Natural killer cell treated with Interleukin-12 subunit alpha and Interleukin-12 subunit beta and Interleukin-15 and Interleukin-18, amount 100 ng/mL, for 72 hours (primary cell): Measurements from ENCODE around the gene C3orf49. TPM values are rescaled to one million over a fixed set of nuclear protein-coding genes. Genes with fewer than 3 reads are reported as not detected.

Experiments used
- ATAC-seq, 2 donors: fragments of 150-1000 bp; cut with Tn5 transposase in 1 of 2; sonication (Bioruptor Pico), chemical (Tn5 transposase) in 1 of 2; 2 replicates each; pipeline ENCODE4 v1.10.0; 2021
- DNase-seq: peaks from one replicate; pipeline ENCODE4 v3.0.0; 2022; ENCODE audit warnings: low spot score
- H3K27ac Mint-ChIP-seq, 2 donors: 1 replicate in 1 of 2; 2 replicates in 1 of 2; pipeline ENCODE4 v1.8.0; 2022; ENCODE audit warnings: mixed read lengths in 2 of 2, mild to moderate bottlenecking in 1 of 2, moderate library complexity in 1 of 2
- H3K27me3 Mint-ChIP-seq, 2 donors: 1 replicate in 1 of 2; 2 replicates in 1 of 2; pipeline ENCODE4 v1.8.0; 2022; ENCODE audit warnings: mixed read lengths in 2 of 2
- H3K36me3 Mint-ChIP-seq: one replicate; pipeline ENCODE4 v1.8.0; 2022; ENCODE audit warnings: mixed read lengths
- H3K4me1 Mint-ChIP-seq, 2 donors: 1 replicate in 1 of 2; 2 replicates in 1 of 2; pipeline ENCODE4 v1.8.0; 2022; ENCODE audit warnings: low read depth in 2 of 2, mixed read lengths in 2 of 2, mild to moderate bottlenecking in 1 of 2
- H3K4me3 Mint-ChIP-seq: one replicate; pipeline ENCODE4 v1.8.0; 2022; ENCODE audit warnings: mixed read lengths
- H3K9me3 Mint-ChIP-seq: 2 replicates; pipeline ENCODE4 v1.8.0; 2022; ENCODE audit warnings: mixed read lengths
- total RNA-seq, 2 donors: library from RNA; stranded (reverse); gene quantifications; one replicate each; pipeline ENCODE4 v1.2.3, GENCODE V29; 2022

Gene C3orf49
- total RNA-seq, 2 donors from 2014 or later: not detected

DNA sequence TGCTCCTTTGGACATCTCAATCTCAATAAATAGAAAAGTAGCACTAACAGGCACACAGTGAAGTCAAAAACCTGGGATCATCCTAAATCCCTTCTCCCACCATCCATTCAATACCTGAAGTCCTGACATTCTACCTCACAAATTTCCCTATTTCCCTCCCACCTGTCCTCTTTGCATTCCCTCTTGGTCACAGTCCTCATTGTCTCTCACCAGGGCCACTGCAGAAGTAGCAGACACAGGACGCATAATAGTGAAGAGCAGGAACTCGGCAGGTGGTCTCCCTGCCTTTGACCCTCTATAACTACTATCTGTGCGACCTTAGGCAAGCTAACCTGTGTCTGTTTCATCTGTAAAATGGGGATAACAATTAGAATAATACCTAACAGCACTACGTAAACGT is 42.2 kb downstream of the C3orf49 start:
- Mint-ChIP-seq H3K9me3 (no peaks in the 10 kb centered on the region), H3K27ac (no peak overlapping the region), H3K36me3 (peaks cover 10% of the 10 kb centered on the region), H3K4me1 (peaks cover 29 to 38% of the 10 kb centered on the region in 2 donors), H3K4me3 (no peak overlapping the region), H3K27me3 (no peaks in the 10 kb centered on the region)
- DNase-seq (no peak), ATAC-seq (no peak)

DNA sequence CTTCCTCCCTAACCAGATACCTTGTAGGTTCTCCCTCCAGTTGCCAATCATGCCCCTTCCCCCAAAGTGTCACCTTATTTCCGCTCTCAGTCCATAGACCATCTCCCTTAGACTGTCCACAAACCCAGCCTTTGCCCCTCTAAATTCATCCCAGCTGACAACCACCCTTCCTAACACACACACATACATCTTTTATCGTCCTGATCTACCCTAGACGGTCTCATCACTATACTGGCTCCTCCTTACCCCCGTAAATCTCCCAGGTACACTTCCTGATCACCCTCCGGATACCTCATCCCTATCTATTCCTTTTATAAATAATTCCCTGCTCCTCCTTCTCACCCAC is 43.7 kb downstream of the C3orf49 start:
- Mint-ChIP-seq H3K9me3 (no peaks in the 10 kb centered on the region), H3K4me1 (peaks cover 33 to 37% of the 10 kb centered on the region in 2 donors), H3K27ac (peak overlapping the region; percentile 86 to 89), H3K36me3 (peaks cover 10% of the 10 kb centered on the region), H3K27me3 (no peaks in the 10 kb centered on the region), H3K4me3 (peak overlapping the region; percentile 90)
- no peak for DNase-seq
- ATAC-seq: no peak

DNA sequence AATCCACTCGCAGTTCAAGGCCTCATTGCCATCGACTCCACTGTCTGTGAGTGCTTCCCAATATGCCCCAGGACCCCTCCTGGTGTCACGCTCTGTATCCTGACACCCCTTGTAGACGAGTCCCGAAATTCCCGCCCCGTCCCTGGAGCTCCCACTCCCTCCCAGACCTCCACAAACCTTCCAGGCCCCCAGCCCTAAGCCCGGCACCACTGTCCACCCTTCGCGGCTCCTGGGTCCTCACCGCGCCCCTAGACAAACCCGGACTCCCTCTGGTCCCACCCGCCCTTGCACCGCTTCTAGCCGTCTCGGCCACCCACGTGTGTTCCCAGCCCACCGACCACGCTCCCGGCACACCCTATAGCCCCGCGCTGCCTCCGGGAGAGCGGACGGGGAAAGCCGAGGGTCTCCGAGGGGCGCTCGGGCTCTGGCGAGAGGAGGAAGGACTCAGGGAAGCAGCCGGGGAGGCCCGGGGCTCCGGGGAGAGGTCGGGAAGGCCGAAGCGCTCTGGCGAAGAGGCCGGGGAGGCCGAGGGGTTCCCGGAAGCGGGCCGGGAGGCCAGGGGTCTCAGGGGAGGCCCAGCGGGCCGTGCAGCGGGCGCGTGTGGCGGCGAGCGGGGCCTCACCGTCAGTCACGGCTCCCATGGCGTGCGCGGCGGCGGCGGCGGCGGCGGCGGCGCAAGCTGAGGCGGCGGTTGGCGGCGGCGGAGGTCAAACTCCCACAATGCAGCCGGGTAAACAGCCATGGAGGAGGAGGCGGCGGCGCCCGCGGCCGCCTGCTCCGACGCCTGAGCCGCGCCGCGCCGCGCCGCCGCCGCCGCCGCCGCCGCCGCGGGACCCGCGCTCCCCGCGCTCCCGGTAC is 44.3 kb downstream of the C3orf49 start, which contains the start of the genes ATXN7 and THOC7:
Gene ATXN7 (plus strand): TSS at position 718 of the 858 bp plus-strand sequence. CDS start 48,732 bp downstream, outside the sequence.
Gene THOC7 (minus strand): TSS at position 656 of the 858 bp plus-strand sequence. CDS start 15 bp downstream, at position 641.
- Mint-ChIP-seq H3K36me3 (peaks cover 10% of the 10 kb centered on the region), H3K9me3 (no peaks in the 10 kb centered on the region), H3K4me3 (peak within 1 kb of the TSS; percentile 97), H3K27ac (peak within 1 kb of the TSS; percentile 91 to 96), H3K4me1 (peaks cover 33 to 37% of the 10 kb centered on the region in 2 donors), H3K27me3 (no peaks in the 10 kb centered on the region)
- peak; percentile 69 for DNase-seq
- ATAC-seq: peak; percentile 86 to 92

DNA sequence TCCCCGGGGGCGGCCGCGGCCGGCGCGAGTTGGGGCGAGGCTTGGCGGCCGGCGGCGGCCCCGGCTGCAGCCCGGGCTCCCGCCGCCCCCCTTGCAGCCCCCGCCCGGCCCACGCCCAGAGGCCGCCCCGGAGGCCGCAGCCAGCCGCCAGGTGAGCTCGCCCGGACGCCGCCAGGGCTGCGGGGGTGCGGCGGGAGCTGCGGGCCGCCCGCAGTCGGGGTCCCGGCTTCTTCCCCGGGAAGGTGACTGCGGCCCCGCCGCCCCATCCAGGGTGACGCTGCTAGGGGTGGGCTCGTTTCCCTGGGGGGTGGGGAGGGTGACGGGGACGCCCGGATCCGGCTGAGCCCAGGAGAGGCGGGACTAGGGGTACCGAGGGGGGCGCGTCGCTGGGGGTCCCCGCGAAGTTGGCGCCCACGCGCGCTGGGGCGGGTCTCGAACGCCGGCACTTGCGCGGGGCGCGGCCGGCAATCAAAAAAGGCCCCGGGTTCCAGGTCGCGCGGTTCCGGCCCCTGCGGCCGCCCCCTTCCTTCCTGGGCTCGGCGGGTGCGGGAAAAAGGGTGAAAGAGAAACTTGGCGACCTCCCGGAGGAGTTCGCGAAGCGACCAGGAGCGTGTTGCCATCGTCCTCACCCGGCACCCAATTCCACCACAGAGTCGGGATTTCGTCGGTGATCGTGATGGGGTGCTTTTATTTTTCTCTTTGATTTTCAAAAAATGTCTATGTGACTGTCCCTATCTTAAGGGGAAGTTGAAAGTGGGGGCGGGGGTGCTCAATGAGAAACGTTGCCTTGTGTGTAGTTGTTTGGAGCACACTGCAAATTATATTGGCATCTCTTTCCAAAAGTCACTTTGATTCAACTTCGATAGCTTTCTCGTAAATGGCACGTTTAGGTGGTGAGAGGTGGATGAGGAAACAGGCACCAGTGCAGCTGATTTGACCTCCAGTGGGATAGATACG is 45.2 kb downstream of the C3orf49 start:
- peak; percentile 66 for DNase-seq
- Mint-ChIP-seq H3K27ac (peak overlapping the region; percentile 91 to 96), H3K9me3 (no peaks in the 10 kb centered on the region), H3K4me3 (peak overlapping the region; percentile 97), H3K27me3 (no peaks in the 10 kb centered on the region), H3K36me3 (peaks cover 7% of the 10 kb centered on the region), H3K4me1 (peaks cover 29 to 33% of the 10 kb centered on the region in 2 donors)
- ATAC-seq: peak; percentile 67 to 79

DNA sequence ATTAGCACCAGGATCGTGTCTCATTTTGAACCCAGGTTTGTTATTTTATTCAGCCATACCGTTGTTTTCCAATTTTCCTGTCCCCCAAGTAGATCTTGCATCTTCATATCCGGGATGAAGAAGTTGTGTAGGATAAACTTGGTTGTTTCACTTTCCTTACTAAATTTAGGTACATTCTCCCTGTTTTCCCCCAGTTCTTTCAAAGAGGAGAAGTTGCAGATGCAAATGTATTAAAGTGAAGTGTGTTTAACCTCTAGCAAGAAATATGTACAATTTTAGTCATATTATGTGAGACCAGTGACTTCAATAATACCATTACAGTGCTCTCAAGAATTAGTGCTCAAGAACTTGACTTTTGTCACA is 45.8 kb downstream of the C3orf49 start:
- H3K36me3 Mint-ChIP-seq: peaks cover 4% of the 10 kb centered on the region
- H3K4me1 Mint-ChIP-seq: peaks cover 29 to 31% of the 10 kb centered on the region in 2 donors
- no peak for ATAC-seq
- peak overlapping the region; percentile 91 to 96 for H3K27ac Mint-ChIP-seq
- H3K4me3 Mint-ChIP-seq: peak overlapping the region; percentile 97
- H3K9me3 Mint-ChIP-seq: no peaks in the 10 kb centered on the region
- H3K27me3 Mint-ChIP-seq: no peaks in the 10 kb centered on the region
- no peak for DNase-seq

DNA sequence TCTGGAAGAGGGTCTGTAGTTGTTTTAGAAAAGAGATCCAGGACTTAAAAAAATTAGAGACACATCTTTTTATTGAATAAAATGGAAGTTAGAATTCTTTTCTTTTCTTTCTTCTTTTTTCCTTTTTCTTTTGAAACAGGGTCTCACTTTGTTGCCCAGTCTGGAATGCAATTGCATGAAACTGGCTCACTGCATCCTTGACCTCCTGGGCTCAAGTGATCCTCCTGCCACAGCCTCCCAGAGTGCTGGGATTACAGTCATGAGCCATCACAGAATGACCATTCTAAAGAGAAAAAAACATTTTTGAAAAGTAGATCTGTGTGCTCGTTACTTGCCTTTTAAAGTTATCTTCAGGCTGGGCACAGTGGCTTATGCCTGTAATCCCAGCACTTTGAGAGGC is 48.1 kb downstream of the C3orf49 start:
- Mint-ChIP-seq H3K4me3 (no peak overlapping the region), H3K36me3 (peaks cover 4% of the 10 kb centered on the region), H3K27me3 (no peaks in the 10 kb centered on the region), H3K4me1 (peaks cover 26% of the 10 kb centered on the region in 2 donors), H3K27ac (peak overlapping the region; percentile 33 to 65), H3K9me3 (no peaks in the 10 kb centered on the region)
- no peak for DNase-seq
- no peak for ATAC-seq

DNA sequence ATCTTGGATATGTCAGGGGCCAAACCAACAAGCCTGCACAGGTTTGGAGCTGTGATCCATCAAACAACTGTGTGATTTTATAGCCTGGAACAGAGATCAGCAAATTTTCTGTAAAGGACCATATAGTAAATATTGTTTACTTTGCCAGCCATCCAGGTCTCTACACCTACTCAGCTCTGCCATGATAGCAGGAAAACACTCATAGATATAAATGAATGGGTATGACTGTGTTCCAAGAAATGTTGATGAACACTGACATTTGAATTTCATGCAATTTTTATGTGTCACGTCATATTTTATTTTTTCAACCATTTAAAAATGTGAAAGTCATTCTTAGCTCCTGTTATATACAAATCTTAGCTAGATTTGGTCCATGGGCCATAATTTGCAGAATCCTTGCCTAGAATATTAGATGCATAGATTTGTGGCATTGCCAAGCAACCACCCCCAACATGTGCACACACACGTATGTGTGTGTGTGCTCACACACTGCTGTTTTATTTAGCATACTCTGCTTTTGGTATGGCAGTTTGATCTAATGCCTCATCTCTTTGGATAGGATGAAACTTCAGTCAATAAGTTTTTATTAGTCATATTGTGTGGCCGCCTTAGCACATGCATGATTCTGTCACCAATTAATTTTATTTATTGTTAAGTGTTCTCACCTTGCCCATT is 51.0 kb downstream of the C3orf49 start:
- Mint-ChIP-seq H3K4me1 (peaks cover 24 to 29% of the 10 kb centered on the region in 2 donors), H3K36me3 (no peaks in the 10 kb centered on the region), H3K27ac (no peak overlapping the region), H3K9me3 (no peaks in the 10 kb centered on the region), H3K4me3 (no peak overlapping the region), H3K27me3 (no peaks in the 10 kb centered on the region)
- ATAC-seq (no peak), DNase-seq (no peak)

DNA sequence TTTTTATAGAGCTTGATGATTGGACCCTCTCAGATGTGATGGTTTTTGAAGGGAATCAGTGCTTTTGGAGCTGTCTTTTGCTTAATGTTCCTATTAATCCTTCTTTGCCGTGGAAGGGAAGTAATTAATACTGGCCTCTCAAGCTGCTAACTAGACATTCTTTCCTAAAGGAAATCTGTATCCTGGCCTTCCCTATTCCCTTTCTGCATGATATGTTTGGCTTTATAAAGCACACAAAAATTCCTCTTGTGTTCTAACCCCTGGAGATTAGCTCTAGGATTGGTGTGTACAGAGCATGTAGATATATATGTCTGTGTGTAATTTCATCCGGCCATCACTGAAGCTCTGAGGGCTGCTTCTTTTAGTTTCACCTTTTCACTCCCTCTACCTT is 51.5 kb downstream of the C3orf49 start:
- Mint-ChIP-seq H3K27me3 (no peaks in the 10 kb centered on the region), H3K4me1 (peaks cover 25 to 30% of the 10 kb centered on the region in 2 donors), H3K9me3 (no peaks in the 10 kb centered on the region), H3K27ac (peak overlapping the region in 1 of 2 donors; percentile 44), H3K36me3 (no peaks in the 10 kb centered on the region), H3K4me3 (no peak overlapping the region)
- ATAC-seq (no peak), DNase-seq (no peak)

DNA sequence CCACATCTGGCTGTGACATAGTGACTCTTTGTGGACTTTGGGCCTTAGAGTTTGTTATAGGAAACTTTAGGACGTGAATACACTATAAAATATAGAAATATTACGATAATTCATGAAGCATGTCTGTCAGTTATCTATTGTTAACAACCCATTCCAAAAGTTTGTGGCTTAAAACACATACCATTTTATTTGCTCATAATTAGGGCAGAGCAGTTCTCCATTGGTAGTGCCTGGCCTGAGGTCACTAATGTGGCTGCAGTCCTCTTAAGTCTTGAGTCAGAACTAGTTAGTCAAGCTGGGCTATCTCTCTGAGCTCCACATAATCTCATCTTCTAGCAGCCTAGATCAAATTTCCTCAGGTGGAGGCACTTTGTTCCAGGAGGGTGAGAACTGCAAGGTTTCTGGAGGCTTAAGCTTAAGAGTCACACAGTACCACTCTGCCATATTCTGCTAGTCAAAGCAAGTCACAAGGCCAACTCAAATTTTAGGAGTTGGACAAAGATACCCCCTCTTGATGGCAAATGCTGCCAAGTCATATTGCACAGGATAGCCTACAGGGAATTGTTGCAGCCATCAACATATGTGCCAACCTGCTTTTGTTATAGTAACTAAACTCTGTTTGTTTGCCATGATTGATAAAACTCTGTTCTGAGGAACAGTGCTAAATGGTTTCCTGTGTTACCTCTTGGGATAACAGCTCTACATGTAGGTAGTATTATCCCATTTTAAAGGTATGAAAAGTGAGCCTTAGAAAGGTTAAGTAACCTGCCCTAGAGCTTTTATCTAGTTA is 53.2 kb downstream of the C3orf49 start:
- ATAC-seq: no peak
- Mint-ChIP-seq H3K9me3 (no peaks in the 10 kb centered on the region), H3K36me3 (no peaks in the 10 kb centered on the region), H3K27me3 (no peaks in the 10 kb centered on the region), H3K27ac (no peak overlapping the region), H3K4me1 (peaks cover 27 to 32% of the 10 kb centered on the region in 2 donors), H3K4me3 (no peak overlapping the region)
- DNase-seq: no peak

DNA sequence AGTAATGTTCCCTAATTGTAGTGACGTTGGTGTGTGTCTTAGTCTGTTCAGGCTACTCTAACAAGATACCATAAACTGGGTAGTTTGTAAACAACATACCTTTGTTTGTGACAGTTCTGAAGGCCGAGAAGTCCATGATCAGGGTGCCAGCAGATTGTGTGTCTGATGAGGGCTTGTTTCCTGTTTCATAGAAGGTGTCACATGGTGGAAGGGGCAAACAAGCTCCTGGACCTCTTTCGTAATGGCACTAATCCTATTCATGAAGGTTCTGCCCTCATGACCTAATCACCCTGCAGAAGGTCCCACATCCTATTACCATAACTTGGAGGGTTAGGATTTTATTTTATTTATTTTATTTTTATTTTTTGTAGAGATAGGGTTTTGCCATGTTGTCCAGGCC is 55.7 kb downstream of the C3orf49 start:
- H3K27me3 Mint-ChIP-seq: no peaks in the 10 kb centered on the region
- no peak overlapping the region for H3K4me3 Mint-ChIP-seq
- ATAC-seq (peak; percentile 46 to 70), DNase-seq (no peak)
- no peaks in the 10 kb centered on the region for H3K9me3 Mint-ChIP-seq
- H3K4me1 Mint-ChIP-seq: peaks cover 42 to 45% of the 10 kb centered on the region in 2 donors
- H3K27ac Mint-ChIP-seq: peak overlapping the region in 1 of 2 donors; percentile 29
- H3K36me3 Mint-ChIP-seq: no peaks in the 10 kb centered on the region

DNA sequence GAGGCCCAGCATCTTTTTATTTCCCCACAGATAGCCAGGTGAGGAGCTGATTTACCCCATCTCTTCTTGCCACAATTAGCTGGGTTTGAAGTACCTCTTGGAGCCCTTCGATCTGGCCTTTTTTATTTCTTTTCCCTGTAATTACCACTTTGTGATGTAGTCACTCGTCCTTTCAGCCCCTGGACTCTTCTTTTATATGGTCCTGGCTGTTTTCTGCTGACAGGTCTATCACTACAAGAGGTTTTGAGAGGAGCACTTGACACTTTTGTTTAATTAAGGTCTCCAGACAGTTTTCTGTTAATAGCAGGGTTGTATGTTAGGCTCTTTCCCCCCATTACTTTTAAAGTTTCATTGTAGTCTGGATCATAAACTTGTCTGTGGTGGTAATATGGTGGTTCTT is 56.4 kb downstream of the C3orf49 start:
- no peaks in the 10 kb centered on the region for H3K27me3 Mint-ChIP-seq
- ATAC-seq (no peak), DNase-seq (no peak)
- H3K36me3 Mint-ChIP-seq: no peaks in the 10 kb centered on the region
- H3K27ac Mint-ChIP-seq: peak overlapping the region in 1 of 2 donors; percentile 31
- peaks cover 44 to 47% of the 10 kb centered on the region in 2 donors for H3K4me1 Mint-ChIP-seq
- H3K9me3 Mint-ChIP-seq: no peaks in the 10 kb centered on the region
- H3K4me3 Mint-ChIP-seq: no peak overlapping the region

DNA sequence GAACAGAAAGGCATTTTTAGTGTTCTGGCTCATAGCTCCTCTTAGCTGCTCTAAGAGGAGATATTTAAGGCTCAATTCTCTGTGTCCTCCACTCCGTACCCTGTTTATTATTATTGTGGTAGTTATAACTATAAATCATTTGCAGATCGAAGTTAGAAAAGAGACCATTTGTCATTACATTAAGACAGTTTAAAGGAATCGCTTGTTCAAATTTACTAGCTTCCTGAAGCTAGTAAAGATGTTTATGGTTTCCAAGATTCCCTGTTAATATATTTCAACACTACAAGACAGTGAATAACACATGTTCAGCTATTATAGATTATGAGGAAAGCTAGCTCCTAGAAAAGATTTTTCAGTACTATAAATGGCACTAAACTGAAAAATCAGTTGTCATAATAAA is 57.2 kb downstream of the C3orf49 start:
- peaks cover 45 to 49% of the 10 kb centered on the region in 2 donors for H3K4me1 Mint-ChIP-seq
- H3K27me3 Mint-ChIP-seq: no peaks in the 10 kb centered on the region
- peak overlapping the region in 1 of 2 donors; percentile 31 for H3K27ac Mint-ChIP-seq
- H3K4me3 Mint-ChIP-seq: no peak overlapping the region
- no peak for ATAC-seq
- no peak for DNase-seq
- H3K36me3 Mint-ChIP-seq: no peaks in the 10 kb centered on the region
- no peaks in the 10 kb centered on the region for H3K9me3 Mint-ChIP-seq
